ENCODE results near the gene TMEM126B. TPM values are rescaled to one million over a fixed set of nuclear protein-coding genes. Genes with fewer than 3 reads are reported as not detected.

The TMEM126B gene
- total RNA-seq, 1 experiment from 2014 or later = 65.8 TPM

Other genes starting within 250 kb of the TMEM126B start
- 12.9 to 17.5 TPM (median 15.2 TPM) in 3 replicates for gene DLG2, start 1.2 kb upstream of the TMEM126B start, total RNA-seq (2021)
- 34.6 to 37.2 TPM (median 36.9 TPM) in 3 replicates for gene TMEM126A, start 19.4 kb downstream of the TMEM126B start, total RNA-seq (2021)
- gene CREBZF, start 36.5 kb downstream of the TMEM126B start, total RNA-seq (2021) = 46.9 to 54.6 TPM (median 48.6 TPM) in 3 replicates
- gene CCDC89, start 57.6 kb downstream of the TMEM126B start, total RNA-seq (2021) = not detected in 3 replicates
- gene SYTL2, start 182.5 kb downstream of the TMEM126B start, total RNA-seq (2021) = 4.3 to 7.1 TPM (median 6.5 TPM) in 3 replicates
- gene CCDC83, start 226.8 kb downstream of the TMEM126B start, total RNA-seq (2021) = not detected in 3 replicates